GM12873 (cell line): ENCODE measurements around the gene ACLY.

Experiments used
- CTCF ChIP-seq: IDR thresholded peaks from 2 replicates; pipeline ENCODE4 v1.5.1; 2012; ENCODE audit warnings: low read depth, mild to moderate bottlenecking, moderate library complexity, low read length, control low read depth; ENCODE audit not compliant: insufficient read depth; ENCODE audit errors: missing control alignments

ACLY gene

DNA sequence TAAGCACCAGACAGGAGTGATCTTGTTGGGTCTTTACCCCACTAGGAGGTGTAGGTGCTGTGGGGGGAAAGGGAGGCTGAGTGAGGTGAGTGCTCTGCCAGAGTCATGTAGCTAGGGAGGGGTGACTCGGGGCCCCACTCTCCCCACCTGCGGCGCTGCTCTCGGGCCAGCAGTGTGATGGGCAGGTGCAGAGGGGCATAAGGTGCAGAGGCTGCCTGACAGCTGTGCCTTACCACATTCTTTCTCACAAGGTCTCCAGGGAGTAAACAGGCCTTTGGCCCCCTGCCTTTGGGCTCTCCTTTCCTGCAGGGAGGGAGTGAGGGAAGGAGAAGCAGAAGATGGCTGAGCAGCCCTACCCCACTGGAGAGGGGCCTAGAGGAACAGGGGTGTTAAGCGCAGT is 43.4 kb upstream of the ACLY start:
- TF ChIP-seq CTCF: no peak

DNA sequence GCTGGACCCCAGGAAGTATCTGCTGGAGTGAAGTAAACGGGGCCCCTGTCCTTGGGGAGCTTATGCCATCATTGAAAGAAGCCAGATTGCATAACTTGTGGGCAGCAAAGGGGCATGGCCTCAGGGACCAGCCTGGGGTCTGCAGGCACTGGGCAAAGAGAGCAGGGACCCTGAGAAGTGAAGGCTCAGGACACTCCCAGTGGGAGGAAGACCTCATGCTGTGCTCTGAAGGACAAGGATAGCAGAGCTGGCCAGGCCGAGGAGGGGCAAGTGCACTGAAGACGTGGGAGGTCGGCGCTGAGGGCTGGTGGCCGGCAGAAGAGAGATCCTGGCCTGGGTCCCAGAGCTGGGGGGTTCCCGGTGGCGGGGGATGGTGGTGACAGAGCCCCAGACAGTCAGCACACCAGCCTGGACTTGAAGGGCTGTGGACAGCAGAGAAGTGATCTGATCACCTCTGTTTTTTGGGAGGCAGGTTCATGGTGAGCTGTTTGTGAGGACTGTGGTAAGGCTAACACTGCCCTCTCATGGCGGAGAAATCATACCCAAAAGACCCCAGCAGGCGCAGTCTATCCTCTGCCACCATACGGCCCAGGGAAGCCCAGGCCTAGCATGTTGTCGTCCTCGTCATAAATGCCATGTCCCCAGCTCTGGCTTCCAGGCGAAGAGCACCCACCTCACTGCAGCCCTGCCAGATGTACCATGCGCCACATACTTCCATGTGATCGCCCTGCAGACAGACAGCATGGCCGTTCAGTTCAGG is 40.8 kb upstream of the ACLY start:
- TF ChIP-seq CTCF: peak; percentile 54

DNA sequence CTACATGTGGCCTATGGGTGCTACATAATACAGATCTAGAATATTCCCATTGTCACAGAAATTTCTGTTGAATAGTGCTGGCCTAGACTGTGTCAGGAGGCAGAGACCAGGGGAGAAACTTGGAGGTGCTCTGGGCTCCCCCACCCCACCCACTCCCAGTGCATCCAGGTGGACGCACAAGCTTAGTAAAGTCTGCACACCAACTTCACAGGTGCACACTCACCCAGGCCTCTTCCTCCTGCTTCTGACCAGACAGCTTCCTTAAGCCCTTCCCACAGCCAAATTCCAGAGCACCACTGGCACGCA is 40.2 kb upstream of the ACLY start:
- no peak for TF ChIP-seq CTCF

- no peak for TF ChIP-seq CTCF
Measured at GRCh38 chr17:41957869-41958439, 39.2 kb upstream of the ACLY start.

DNA sequence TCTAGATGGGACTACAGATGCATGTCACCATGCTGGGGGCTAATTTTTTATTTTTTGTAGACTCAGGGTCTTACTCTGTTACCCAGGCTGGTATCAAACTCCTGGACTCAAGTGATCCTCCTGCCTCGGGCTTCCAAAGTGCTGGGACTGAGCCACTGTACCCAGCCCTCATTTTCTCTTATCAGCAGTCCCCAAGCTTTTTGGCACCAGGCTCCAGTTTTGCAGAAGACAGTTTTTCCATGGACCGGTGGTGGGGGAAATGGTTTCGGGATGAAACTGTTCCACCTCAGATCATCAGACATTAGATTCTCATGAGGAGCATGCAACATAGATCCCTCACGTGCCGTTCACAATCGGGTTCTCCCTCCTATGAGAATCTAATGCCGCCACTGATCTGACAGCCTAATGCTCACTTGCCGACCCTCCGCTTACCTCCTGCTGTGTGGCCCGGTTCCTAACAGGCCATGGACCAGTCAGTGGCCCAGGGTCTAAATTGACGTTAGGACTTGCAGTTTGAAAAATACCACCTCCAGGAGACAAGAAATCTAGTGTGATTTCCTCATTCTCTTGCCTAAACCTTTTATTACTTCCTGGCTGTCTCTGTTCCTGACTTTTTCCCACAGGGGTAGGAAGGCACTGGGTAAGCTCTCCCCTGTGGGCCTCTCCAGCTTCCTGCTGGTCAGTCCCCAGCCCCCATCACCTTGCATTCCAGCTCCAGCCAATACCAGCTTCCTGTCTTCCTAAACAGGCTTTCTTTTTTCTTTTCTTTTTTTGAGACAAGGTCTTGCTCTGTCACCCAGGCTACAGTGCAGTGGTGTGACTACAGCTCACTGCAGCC is 38.5 kb upstream of the ACLY start:
- TF ChIP-seq CTCF: no peak

DNA sequence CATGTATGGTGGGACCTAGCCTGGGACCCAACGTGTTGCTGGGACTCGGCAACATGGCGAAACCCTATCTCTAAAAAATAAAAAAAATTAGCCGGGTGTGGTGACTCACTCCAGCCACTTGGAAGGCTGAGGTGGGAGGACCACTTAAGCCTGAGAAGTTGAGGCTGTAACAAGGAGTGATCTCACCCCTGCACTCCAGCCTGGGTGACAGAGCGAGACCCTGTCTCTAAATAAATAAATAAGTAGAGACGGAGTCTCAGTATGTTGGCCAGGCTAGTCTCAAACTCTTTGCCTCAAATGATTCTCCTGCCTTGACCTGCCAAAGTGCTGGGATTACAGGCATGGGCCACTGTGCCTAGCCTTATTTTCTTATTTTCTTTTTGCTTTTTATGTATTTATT is 37.8 kb upstream of the ACLY start:
- TF ChIP-seq CTCF: no peak

GRCh38 chr17:41948762-41949460 is 30.2 kb upstream of the ACLY start:
- TF ChIP-seq CTCF: no peak
